Measurements from ENCODE around the gene NXPH4. TPM values are rescaled to one million over a fixed set of nuclear protein-coding genes. Genes with fewer than 3 reads are reported as not detected.

Gene NXPH4
- total and polyA plus RNA-seq, 4 donors, result 0.15 to 0.94 (median 0.48) TPM

GRCh38 chr12:57212701-57213057, 3.9 kb upstream of the NXPH4 start:
- no peak for ATAC-seq (ENCODE audit: insufficient read depth, low FRiP score)
- DNase-seq, result no peak
- TF ChIP-seq CTCF (IDR thresholded peaks at IDR 0.05; ENCODE audit: control extremely low read depth, extremely low read depth), result no peak
- peaks cover 0 to 43% (median 23%) of the 10 kb centered on the region in 4 donors for H3K36me3 ChIP-seq (ENCODE audit: control insufficient read depth in 4 of 4, insufficient read depth in 4 of 4, low read length in 4 of 4)
- H3K4me3 ChIP-seq, result no peak overlapping the region
- no peak overlapping the region for H3K9ac ChIP-seq (ENCODE audit: insufficient read depth in 1 of 2, low read length in 2 of 2)
- H3K4me1 ChIP-seq (ENCODE audit: control insufficient read depth in 5 of 5, insufficient read depth in 5 of 5, low read length in 5 of 5), result peaks cover 0 to 13% (median 10%) of the 10 kb centered on the region in 5 donors
- no peak overlapping the region for H3K27ac ChIP-seq (ENCODE audit: low read depth in 1 of 2, low read length in 1 of 2)
- no peaks in the 10 kb centered on the region for H3K9me3 ChIP-seq (ENCODE audit: control insufficient read depth in 4 of 4, insufficient read depth in 3 of 4, low read length in 3 of 4)
- 76 to 83% methylated on average over 7 of the region's 7 CpGs for WGBS, 2 donors
- H3K27me3 ChIP-seq (ENCODE audit: control insufficient read depth in 3 of 3, insufficient read depth in 3 of 3, low read length in 2 of 3), result peaks cover 0 to 24% (median 15%) of the 10 kb centered on the region in 3 donors

- ATAC-seq (ENCODE audit: insufficient read depth, low FRiP score), result peak; percentile 80
Observed at GRCh38 chr12:57213058-57213715, 3.4 kb upstream of the NXPH4 start.

GRCh38 chr12:57213763-57214397, 2.7 kb upstream of the NXPH4 start:
- WGBS, 2 donors, result 51% methylated on average over 4 of the region's 4 CpGs
- H3K27me3 ChIP-seq (ENCODE audit: control insufficient read depth in 3 of 3, insufficient read depth in 3 of 3, low read length in 2 of 3), result peaks cover 0 to 34% (median 23%) of the 10 kb centered on the region in 3 donors
- peaks cover 0 to 25% (median 12%) of the 10 kb centered on the region in 5 donors for H3K4me1 ChIP-seq (ENCODE audit: control insufficient read depth in 5 of 5, insufficient read depth in 5 of 5, low read length in 5 of 5)
- DNase-seq (no peak), ATAC-seq (ENCODE audit: insufficient read depth, low FRiP score) (no peak)
- H3K4me3 ChIP-seq, result no peak overlapping the region
- TF ChIP-seq CTCF (IDR thresholded peaks at IDR 0.05; ENCODE audit: control extremely low read depth, extremely low read depth), result no peak
- H3K9me3 ChIP-seq (ENCODE audit: control insufficient read depth in 4 of 4, insufficient read depth in 3 of 4, low read length in 3 of 4), result no peaks in the 10 kb centered on the region
- no peak overlapping the region for H3K9ac ChIP-seq (ENCODE audit: insufficient read depth in 1 of 2, low read length in 2 of 2)
- H3K27ac ChIP-seq (ENCODE audit: low read depth in 1 of 2, low read length in 1 of 2), result no peak overlapping the region
- H3K36me3 ChIP-seq (ENCODE audit: control insufficient read depth in 4 of 4, insufficient read depth in 4 of 4, low read length in 4 of 4), result peaks cover 0 to 34% (median 17%) of the 10 kb centered on the region in 4 donors

More at GRCh38 chr12:57213058-57213715, 3.4 kb upstream of the NXPH4 start:
- Histone ChIP-seq H3K27ac (ENCODE audit: low read depth in 1 of 2, low read length in 1 of 2) (no peak overlapping the region), H3K4me3 (no peak overlapping the region), H3K36me3 (ENCODE audit: control insufficient read depth in 4 of 4, insufficient read depth in 4 of 4, low read length in 4 of 4) (peaks cover 0 to 41% (median 21%) of the 10 kb centered on the region in 4 donors), H3K27me3 (ENCODE audit: control insufficient read depth in 3 of 3, insufficient read depth in 3 of 3, low read length in 2 of 3) (peaks cover 0 to 27% (median 16%) of the 10 kb centered on the region in 3 donors), H3K9ac (ENCODE audit: insufficient read depth in 1 of 2, low read length in 2 of 2) (no peak overlapping the region), H3K9me3 (ENCODE audit: control insufficient read depth in 4 of 4, insufficient read depth in 3 of 4, low read length in 3 of 4) (no peaks in the 10 kb centered on the region), H3K4me1 (ENCODE audit: control insufficient read depth in 5 of 5, insufficient read depth in 5 of 5, low read length in 5 of 5) (peaks cover 0 to 18% (median 10%) of the 10 kb centered on the region in 5 donors)
- 7 to 9% methylated on average over 15 to 16 of the region's 16 CpGs for WGBS, 2 donors
- peak; percentile 88 to 91 (median 90) for DNase-seq
- peak; percentile 92 for TF ChIP-seq CTCF (IDR thresholded peaks at IDR 0.05; ENCODE audit: control extremely low read depth, extremely low read depth)
